ENCODE data around the gene IL6ST.
A peak's percentile ranks its signal among the peaks of the same experiment; 100 is the strongest.
"Not testable (repeated sequence)": the region's sequence is repeated elsewhere in the genome, so short reads cannot be mapped to it uniquely, and the experiment has no call there.

Gene IL6ST

GRCh38 chr5:56003679-56004078, 8.9 kb upstream of the IL6ST start:
- DNase-seq, result peak; percentile 12

GRCh38 chr5:56003179-56003578, 8.4 kb upstream of the IL6ST start:
- peak; percentile 72 for DNase-seq

DNA sequence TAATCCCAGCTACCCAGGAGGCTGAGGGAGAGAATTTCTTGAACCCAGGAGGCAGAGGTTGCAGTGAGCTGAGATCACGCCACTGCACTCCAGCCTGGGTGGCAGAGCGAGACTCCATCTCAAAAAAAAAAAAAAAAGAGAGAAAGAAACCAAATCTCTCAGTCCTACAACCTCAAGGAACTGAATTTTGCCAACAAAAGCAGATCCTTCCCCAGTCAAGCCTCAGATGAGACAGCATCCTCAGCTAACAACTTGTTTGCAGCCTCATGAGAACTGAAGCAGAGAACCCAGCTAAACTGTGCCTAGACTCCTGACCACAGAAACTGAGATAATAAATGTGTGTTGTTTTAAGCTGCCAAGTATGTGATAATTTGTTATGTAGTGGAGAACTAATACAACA, 7.5 kb upstream of the IL6ST start:
- DNase-seq, result no peak

GRCh38 chr5:56000221-56000620, 5.5 kb upstream of the IL6ST start:
- not testable (repeated sequence) for DNase-seq

DNA sequence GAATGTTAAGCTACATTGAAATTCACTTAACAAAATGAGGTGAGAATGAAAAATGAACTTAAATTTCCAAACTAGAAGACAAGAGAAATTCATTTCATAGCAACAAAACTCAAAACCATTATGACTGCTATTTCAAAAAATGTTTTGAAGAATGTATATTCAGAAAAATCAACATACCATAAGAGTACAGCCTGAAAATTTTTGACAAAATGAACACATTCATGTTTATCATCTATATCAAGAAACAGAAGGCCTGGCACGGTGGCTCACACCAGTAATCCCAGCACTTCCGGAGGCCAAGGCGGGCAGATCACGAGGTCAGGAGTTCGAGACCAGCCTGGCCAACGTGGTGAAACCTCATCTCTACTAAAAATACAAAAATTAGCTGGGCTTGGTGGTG, 4.2 kb upstream of the IL6ST start:
- no peak for DNase-seq

DNA sequence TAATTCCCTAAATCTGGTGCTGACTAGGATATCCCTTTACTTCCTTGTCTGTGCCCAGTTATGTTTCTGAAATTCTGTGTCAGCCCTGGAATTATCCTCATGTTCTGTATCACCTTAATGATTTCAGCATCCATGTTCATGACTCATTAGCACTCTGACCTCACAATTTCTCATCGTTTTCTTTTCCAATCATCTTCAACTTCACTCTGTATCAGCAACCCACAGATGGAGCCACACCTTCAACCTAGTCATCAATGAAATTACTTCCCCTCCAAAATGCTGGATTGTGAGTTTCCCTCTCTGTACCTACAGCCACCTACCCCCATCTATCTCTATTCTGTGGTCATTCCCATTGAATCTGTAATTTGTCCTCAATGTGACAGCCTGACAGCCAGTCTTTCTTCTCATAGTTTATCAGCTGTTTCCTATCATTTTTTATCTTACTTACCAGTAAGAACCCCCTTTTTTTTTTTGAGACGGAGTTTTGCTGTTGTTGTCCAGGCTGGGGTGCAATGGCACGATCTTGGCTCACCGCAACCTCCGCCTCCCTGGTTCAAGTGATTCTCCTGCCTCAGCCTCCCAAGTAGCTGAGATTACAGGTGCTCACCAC, 3.1 kb upstream of the IL6ST start:
- DNase-seq, result peak; percentile 87

DNA sequence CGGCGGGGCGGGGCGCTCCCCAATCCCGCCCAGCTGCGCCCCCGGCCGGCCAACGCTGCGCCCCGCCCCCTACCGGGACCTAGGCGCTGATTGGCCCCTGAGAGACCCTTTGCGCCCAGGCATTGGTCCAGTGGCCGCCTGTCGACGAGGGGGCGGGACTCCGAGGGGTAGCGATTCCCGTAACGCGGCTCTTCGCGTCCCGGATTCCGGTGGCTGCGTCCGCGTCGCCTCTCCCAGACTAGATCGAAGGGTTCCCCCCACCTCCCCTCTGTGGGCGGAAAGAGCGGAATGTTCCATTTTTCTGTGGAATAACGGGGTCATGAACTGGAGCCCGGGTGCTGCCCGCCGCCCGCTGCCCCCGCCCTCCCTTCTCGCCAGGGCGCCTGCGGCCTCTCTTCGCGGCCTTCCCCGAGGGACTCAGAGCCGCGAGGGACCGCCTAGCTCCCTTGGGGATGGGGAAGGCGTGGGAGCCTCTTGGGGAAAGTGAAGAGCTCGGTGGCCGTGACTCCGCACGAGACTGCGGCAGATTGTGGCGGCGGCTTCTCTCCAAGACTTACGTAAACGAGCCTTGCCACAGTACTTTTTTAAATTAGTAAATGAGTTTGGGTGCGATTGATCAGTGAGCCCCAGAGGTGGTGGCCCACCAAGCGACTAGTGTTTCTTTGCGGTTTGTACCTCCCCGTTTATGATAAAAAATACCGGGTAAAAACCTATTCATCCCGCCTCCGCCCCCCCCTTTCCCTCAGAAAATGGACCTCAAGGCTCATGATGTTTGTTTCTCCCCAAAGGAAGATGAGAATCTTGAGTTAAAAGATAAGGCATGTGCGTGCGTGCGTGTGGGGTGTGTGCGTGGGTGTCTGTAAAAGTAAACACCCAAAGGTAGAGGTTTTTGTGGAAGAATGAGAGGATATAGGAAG, 493 bp upstream of the IL6ST start:
- DNase-seq, result peak; percentile 99

DNA sequence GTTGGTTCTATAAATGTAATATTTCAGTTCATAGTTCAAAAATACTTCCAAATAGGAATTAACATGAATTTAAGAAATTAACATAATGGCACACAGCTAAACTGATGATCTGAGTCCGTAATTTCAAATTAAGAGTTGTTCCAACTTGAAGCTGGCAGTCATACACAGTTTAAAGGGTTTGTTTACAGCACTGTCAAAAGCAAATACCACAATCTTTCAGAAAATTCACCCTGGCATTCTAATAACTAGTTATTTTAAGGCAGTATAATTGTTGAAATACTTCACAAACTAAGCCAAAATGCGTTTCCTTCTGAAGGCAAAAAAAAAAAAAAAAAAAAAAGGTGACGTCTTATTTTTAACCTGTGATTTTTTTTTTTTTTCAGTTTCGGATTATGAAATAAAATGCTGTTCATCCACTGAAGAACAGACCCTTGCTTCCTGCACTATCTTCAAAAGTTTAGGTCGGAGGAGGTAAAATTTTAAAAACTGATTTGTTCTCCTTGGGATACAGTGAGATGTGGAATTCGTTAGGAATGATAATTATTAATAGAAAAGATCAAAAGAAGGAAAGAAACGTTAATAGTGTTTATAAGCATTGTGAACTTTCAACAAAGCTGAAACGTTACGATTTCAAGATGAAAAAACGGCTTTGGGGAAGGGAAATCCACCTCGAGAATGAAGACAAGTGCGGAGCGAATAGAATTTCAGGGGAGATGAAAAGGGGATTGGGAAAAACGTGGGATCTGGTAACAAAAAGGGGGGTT, 850 bp downstream of the IL6ST start:
- no peak for DNase-seq

- DNase-seq, result peak; percentile 7
These were observed 1.8 kb downstream of the IL6ST start for GRCh38 chr5:55993013-55993412.

GRCh38 chr5:55991768-55992486, 2.8 kb downstream of the IL6ST start:
- DNase-seq, result no peak

DNA sequence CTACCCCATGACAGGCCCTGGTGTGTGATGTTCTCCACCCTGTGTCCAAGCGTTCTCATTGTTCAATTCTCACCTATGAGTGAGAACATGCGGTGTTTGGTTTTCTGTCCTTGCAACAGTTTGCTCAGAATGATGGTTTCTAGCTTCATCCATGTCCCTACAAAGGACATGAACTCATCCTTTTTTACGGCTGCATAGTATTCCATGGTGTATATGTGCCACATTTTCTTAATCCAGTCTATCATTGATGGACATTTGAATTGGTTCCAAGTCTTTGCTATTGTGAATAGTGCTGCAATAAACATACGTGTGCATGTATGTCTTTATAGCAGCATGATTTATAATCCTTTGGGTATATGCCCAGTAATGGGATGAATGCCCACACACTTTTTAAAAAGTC, 3.9 kb downstream of the IL6ST start:
- DNase-seq, result not testable (repeated sequence)

DNA sequence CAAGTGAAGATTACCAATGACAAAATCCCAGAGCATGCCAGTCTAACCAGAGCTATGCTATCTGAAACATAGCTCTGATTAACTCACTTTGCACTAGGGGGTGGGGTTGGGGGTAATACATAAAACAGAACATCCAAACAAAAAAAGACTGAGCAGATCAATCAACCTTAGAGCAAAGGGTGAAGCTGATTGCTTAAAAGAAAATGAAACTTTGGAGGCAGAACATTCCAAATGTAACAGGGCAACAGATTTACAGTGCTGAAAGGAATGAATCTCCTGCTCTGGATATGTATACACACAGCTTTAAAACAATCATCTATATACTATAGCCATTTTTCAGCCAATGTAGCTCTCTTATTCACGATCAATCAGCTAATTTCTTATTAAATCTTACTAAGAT, 4.9 kb downstream of the IL6ST start:
- DNase-seq, result no peak

- no peak for DNase-seq
These were observed 5.7 kb downstream of the IL6ST start for GRCh38 chr5:55988979-55989638.

DNA sequence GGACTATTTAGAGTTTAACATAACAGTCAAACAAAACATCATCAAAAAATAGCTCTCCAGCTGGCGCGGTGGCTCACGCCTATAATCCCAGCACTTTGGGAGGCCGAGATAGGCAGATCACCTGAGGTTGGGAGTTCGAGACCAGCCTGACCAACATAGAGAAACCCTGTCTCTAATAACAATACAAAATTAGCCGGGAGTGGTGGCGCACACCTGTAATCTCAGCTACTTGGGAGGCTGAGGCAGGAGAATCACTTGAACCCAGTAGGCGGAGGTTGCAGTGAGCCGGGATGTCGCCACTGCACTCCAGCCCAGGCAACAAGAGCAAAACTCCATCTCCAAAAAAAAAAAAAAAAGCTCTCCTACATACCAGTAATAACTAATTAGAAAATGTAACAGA, 6.3 kb downstream of the IL6ST start:
- not testable (repeated sequence) for DNase-seq

GRCh38 chr5:55986931-55987330, 7.8 kb downstream of the IL6ST start:
- no peak for DNase-seq

DNA sequence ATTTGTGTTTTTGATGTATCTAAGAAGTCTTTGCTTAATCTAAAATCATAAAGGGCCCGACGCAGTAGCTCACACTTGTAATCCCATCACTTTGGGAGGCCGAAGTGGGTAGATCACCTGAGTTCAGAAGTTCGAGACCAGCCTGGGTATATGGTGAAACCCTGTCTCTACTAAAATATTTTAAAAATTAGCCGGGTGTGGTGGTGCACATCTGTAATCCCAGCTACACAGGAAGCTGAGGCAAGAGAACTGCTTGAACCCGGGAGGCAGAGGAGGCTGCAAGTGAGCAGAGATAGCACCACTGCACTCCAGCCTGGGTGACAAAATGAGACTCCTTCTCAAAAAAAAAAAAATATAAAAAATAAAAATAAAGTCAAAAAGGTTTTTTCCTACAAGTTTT, 9.6 kb downstream of the IL6ST start:
- DNase-seq, result no peak

DNA sequence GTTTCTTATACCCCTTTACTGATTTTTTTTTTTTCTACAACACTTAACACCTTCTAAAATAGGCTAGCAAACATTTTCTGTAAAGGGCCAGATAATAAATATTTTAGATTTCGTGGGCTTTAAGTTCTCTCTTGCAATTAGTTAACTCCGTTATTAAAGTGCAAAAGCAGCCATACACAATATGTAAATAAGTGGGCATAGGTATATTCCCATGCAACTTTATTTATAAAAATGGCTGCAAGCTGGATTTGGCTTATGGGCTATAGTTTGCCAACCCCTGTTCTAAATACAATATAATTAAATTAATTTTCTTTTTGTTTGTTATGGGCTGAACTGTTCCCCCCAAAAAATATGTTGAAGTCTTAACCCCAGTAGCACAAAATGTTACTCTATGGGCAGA, 10.8 kb downstream of the IL6ST start:
- no peak for DNase-seq

- DNase-seq, result no peak
These were observed 11.8 kb downstream of the IL6ST start for GRCh38 chr5:55982957-55983381.

- DNase-seq, result no peak
These were observed 21.5 kb downstream of the IL6ST start for GRCh38 chr5:55973296-55973695.

DNA sequence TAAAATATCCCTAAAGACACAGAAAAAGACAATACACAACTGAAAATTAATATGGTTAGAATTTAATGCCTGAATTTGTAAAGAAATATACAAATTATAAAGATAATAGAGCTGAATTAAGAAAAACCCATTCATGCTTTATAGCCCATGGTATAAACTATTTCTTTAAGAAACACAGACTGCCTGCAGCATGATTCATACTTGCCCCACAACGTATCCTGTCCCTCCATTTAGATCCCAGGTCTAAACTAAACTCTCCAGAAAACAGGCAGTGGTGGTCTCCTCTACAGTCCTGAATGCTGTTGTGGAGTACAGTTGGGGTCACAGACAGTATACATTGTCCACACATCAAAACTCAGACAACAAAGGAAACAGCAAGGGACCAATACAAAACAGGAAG, 24.8 kb downstream of the IL6ST start:
- peak; percentile 30 for DNase-seq

GRCh38 chr5:55966284-55966683, 28.5 kb downstream of the IL6ST start:
- no peak for DNase-seq

DNA sequence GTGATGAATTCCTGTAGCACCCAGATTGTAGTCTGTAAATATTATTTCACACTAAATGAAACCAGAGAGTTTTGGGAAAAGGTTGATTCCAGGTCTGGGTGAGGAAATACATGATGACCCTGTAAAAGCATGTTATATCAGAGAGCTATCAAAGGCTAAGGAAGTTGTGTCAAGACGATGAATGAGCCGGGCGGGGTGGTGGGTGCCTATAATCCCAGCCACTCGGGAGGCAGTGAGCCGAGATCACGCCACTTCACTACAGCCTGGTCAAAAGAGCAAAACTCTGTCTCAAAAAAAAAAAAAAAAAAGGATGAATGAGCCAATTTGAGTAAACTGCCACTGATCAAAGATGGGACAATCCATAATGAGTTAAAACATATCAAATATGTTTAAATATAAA, 29.2 kb downstream of the IL6ST start:
- no peak for DNase-seq

All from HCEC 1CT (cell line).